B cell (primary cell): ENCODE data around the gene RFX3.

ENCODE experiments used
- CTCF ChIP-seq: fragments of 200-600 bp; IDR thresholded peaks from one replicate; pipeline ENCODE4 v1.8.0; 2022; ENCODE audit warnings: antibody characterized with exemption, mild to moderate bottlenecking
- EZH2 ChIP-seq: IDR thresholded peaks from 2 replicates; pipeline ENCODE4 v1.6.1; 2012; ENCODE audit warnings: borderline replicate concordance, low read depth, mild to moderate bottlenecking, moderate library complexity, low read length; ENCODE audit not compliant: insufficient read depth, poor library complexity, severe bottlenecking

GRCh38 chr9:3479514-3480352 is 46.1 kb downstream of the RFX3 start:
- TF ChIP-seq CTCF (no peak), EZH2 (no peak)
